Measurements from ENCODE around the gene RAB27A.

GRCh38 chr15:55241891-55242290, 47.7 kb downstream of the RAB27A start:
- no peak for TF ChIP-seq CTCF (IDR thresholded peaks at IDR 0.05)
- no peak for TF ChIP-seq EP300 (IDR thresholded peaks at IDR 0.05)

Data from tibial nerve (tissue), 4 donors.